GM21576 (cell line): ENCODE data around the gene POU2AF2.

Experiments
- ATAC-seq: cut with Tn5 transposase; IDR thresholded peaks from one replicate; pipeline ENCODE4 v1.9.1; 2021; ENCODE audit warnings: mild to moderate bottlenecking, moderate library complexity; ENCODE audit not compliant: unreplicated experiment

Gene POU2AF2

DNA sequence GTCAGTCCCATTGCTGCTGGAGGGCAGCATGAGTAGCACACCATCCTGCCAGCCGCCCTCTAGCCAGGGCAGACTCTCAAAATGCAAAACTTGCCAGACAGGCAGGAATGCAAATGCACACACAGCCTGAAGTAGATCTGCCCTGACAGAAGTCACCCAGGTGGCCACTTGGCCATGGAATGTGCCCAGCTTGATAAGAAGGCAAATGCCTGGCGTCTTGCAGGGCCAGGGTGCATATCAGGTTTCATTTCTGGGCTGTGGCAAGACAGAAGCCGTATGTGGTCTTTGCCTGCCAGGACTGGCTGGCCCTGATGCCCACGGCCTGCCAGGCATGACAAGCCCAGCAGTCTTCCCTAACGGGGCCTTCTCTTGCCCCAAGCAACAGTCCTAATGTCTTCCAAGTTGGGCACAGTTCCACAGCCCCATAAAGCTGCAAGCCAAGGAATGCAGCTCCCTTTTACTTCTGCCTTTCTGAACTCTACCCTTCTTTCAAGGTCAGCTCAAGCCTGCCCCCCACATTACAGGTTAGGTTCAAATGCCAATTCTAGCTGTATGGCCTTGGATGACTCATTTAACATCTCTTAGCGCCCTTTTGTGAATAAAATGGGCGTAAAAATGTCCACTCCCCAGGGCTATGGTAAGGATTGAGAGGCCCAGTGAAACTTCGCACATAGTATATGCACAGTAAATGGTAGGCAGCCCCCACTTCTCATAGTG lies 82.5 kb downstream of the POU2AF2 start:
- ATAC-seq, result no peak

DNA sequence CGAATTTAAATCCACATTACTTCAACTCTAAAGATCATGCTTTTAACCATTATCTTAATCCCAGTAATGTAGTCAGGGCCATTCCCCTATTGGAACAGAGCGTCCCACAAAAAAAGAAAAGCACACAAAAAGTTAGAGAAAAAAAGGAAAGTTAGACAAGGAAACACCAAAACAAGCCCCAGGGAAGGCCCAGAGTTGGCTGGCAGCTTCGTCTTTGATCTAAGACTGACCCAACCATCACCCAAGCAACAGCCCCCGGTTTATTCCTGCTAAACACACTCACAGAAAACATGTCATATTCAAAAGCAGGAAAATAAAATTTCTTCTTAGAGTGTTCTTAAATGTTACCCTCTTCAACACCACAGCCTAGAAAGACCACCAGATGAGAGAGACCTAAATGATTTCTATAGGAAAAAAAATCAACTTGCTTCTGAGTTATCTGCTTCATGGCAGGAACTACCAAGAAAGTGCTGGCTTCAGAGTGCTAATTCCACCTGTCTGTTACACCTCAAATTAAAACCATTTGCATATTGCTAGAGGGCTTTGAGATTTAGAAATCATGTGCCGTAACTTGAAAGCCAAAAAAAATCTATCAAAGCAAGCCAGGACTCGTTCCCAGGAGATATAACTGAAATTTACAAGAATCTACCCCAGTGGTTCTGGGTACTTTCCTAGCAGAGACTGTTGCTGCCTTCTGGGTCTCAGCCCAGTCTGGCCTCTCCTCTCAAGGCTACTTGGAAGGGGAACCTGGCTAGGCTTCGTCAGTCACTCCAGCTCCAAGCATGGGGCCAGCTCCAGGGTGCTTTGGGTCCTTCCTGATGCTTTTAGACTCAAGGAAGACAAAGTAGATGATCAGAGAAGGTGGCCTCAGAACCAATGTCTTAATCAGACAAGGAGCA lies 84.0 kb downstream of the POU2AF2 start:
- no peak for ATAC-seq

DNA sequence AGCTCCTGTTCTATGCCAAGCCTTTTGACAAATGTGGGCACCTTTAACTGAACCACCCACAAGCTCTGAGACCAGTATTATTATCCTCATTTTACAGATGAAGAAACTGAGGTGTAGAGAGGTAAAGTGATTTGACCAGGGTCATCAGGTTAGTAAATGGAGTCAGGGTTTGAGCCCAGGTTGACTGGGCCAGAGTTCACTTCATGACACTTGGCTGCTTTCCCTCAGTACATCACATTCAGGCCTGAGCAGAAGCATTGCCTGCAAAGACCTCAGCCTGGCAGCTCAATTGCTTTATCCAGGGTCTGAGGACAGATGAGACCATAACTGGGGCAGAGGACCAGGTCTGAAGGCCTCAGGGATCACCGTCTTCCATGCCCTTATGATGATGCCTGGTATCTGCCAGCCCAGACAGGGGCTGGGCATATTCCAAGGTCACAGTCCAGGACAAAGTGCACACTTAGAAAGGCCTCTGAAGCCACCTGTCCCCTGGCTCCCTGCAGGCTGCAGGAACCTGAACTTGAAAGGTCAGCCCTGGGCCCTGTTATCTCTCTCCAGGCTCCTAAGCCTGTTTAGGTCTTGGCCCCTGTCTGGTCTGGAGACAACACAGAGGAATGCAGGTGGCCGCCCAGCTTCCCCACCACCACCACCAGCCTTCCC lies 84.8 kb downstream of the POU2AF2 start:
- ATAC-seq, result no peak

DNA sequence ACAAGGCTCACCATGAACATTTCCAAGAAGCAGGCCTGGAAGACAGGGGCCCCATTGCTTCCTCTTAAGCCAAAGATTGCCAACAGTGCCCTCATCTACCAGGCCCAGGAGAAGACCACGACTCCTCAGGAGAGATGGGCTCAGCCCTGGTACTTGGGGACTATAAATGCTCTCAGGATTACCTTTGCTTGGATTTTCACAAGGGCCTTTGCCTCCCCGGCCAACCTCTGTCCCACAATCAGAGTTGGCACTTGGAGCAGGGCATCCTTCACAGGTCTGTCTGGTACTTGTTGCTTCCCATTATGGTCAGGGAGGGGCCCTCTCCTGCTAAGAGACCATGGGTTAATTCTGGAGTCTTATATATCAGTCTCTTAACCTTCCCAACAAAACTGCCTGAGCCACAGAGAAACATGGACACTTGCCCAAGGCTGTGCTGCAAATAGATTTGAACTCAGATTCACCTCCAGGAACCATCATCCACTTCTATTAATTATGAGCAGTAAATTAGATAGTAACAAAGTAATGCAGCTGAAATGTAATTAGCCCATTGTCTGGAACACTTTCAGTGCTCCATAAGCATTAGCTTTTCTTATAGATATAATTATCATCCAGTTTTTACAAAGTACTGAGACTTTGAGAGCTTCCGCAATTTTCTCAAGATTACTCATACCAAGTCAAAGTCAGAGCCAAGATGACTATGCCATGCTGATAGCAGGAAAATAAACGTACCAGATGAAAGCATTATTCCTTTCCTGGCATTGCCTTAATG lies 86.4 kb downstream of the POU2AF2 start:
- ATAC-seq, result no peak

- no peak for ATAC-seq
Observed at GRCh38 chr11:111334532-111335502, 89.3 kb downstream of the POU2AF2 start.

DNA sequence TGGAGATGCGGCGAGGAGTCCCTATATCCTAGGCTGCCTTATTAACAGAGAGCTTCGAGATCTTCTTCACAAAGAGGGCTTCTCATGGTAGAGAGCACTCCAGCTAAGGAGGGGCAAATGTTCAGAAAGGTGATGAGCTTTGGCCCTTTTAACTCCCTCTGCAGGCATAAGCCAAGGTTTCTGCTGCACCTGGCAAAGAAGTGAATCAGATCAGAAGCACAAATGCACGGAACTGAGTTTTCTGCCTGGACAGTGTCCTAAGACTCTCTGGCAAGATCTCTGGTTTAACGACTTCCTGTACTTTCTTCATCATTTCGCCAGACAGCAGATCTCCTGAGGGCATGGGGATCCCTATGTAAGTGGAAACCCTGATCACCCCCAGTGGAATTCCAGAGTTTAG lies 90.0 kb downstream of the POU2AF2 start:
- no peak for ATAC-seq
